Activated T-cell treated with anti-CD3 and anti-CD28 coated beads, Interleukin-2, amount 50 U/mL, for 72 hours (primary cell): ENCODE measurements around the gene RBMS2. TPM values are rescaled to one million over a fixed set of nuclear protein-coding genes. Genes with fewer than 3 reads are reported as not detected.
"Not testable (repeated sequence)": the region's sequence is repeated elsewhere in the genome, so short reads cannot be mapped to it uniquely, and the experiment has no call there.

Source experiments
- ATAC-seq, 2 donors: fragments of 150-1000 bp; cut with Tn5 transposase; replicated peaks in 1 of 2; 2 replicates each; pipeline ENCODE4 v1.10.0; 2021; ENCODE audit warnings: moderate library complexity in 2 of 2, mild to moderate bottlenecking in 1 of 2
- DNase-seq, 2 donors: peaks; one replicate each; pipeline ENCODE4 v3.0.0; 2021 to 2022; ENCODE audit warnings: mixed read lengths in 1 of 2
- H3K27ac Mint-ChIP-seq: one replicate; pipeline ENCODE4 v1.8.0; 2022; ENCODE audit warnings: mild to moderate bottlenecking, moderate library complexity, mixed read lengths
- H3K27me3 Mint-ChIP-seq: one replicate; pipeline ENCODE4 v1.8.0; 2022; ENCODE audit warnings: low read depth, mixed read lengths
- H3K36me3 Mint-ChIP-seq, 2 donors: one replicate each; pipeline ENCODE4 v1.8.0; 2022; ENCODE audit warnings: mixed read lengths in 2 of 2, mild to moderate bottlenecking in 1 of 2; ENCODE audit not compliant: insufficient read depth in 2 of 2
- H3K4me1 Mint-ChIP-seq: one replicate; pipeline ENCODE4 v1.8.0; 2022; ENCODE audit warnings: low read depth, mixed read lengths
- H3K4me3 Mint-ChIP-seq, 2 donors: one replicate each; pipeline ENCODE4 v1.8.0; 2022; ENCODE audit warnings: mild to moderate bottlenecking in 2 of 2, mixed read lengths in 2 of 2, moderate library complexity in 2 of 2
- H3K9me3 Mint-ChIP-seq, 2 donors: one replicate each; pipeline ENCODE4 v1.8.0; 2022; ENCODE audit warnings: mixed read lengths in 2 of 2
- total RNA-seq, 2 donors: library from RNA; stranded (reverse); gene quantifications; one replicate each; pipeline ENCODE4 v1.2.3, GENCODE V29; 2022

RBMS2 gene
- total RNA-seq = 10 to 100 TPM in 1 of 2 donors, 1 to 10 TPM in 1; 7.9 to 12.7 TPM

- no peaks in the 10 kb centered on the region for H3K27me3 Mint-ChIP-seq
- peak within 1 kb of the TSS; percentile 95 to 96 for H3K4me3 Mint-ChIP-seq
- ATAC-seq (peak; percentile 88 to 94), DNase-seq (peak; percentile 34 to 37)
- H3K27ac Mint-ChIP-seq = peak within 1 kb of the TSS; percentile 96
- peaks cover 0 to 1% of the 10 kb centered on the region in 2 donors for H3K36me3 Mint-ChIP-seq
- H3K4me1 Mint-ChIP-seq = peaks cover 33% of the 10 kb centered on the region
- H3K9me3 Mint-ChIP-seq = no peaks in the 10 kb centered on the region
These were observed at the start of gene RBMS2 for GRCh38 chr12:56521590-56522371. Gene RBMS2 (plus strand): TSS chr12:56521820. CDS start chr12:56522024, 204 bp downstream.

GRCh38 chr12:56474389-56474788, 47.2 kb upstream of the RBMS2 start:
- Mint-ChIP-seq H3K4me1 (peaks cover 29% of the 10 kb centered on the region), H3K9me3 (no peaks in the 10 kb centered on the region), H3K4me3 (no peak overlapping the region), H3K27me3 (no peaks in the 10 kb centered on the region), H3K27ac (no peak overlapping the region), H3K36me3 (peaks cover 0 to 7% of the 10 kb centered on the region in 2 donors)
- DNase-seq (no peak), ATAC-seq (no peak)

- DNase-seq (no peak), ATAC-seq (no peak)
- Mint-ChIP-seq H3K4me3 (no peak overlapping the region), H3K9me3 (no peaks in the 10 kb centered on the region), H3K27me3 (no peaks in the 10 kb centered on the region), H3K4me1 (peaks cover 20% of the 10 kb centered on the region), H3K36me3 (peaks cover 0 to 2% of the 10 kb centered on the region in 2 donors), H3K27ac (no peak overlapping the region)
These were observed 45.5 kb upstream of the RBMS2 start for GRCh38 chr12:56476143-56476542.

- peaks cover 11% of the 10 kb centered on the region for H3K4me1 Mint-ChIP-seq
- H3K4me3 Mint-ChIP-seq = no peak overlapping the region
- ATAC-seq (no peak), DNase-seq (no peak)
- peaks cover 0 to 2% of the 10 kb centered on the region in 2 donors for H3K36me3 Mint-ChIP-seq
- no peaks in the 10 kb centered on the region for H3K27me3 Mint-ChIP-seq
- H3K27ac Mint-ChIP-seq = no peak overlapping the region
- H3K9me3 Mint-ChIP-seq = no peaks in the 10 kb centered on the region
These were observed 44.6 kb upstream of the RBMS2 start for GRCh38 chr12:56476972-56477432.

GRCh38 chr12:56477521-56478225, 43.9 kb upstream of the RBMS2 start:
- H3K9me3 Mint-ChIP-seq = no peaks in the 10 kb centered on the region
- peaks cover 10% of the 10 kb centered on the region for H3K4me1 Mint-ChIP-seq
- no peaks in the 10 kb centered on the region for H3K27me3 Mint-ChIP-seq
- no peak overlapping the region for H3K4me3 Mint-ChIP-seq
- H3K27ac Mint-ChIP-seq = no peak overlapping the region
- H3K36me3 Mint-ChIP-seq = peaks cover 0 to 2% of the 10 kb centered on the region in 2 donors
- DNase-seq (no peak), ATAC-seq (no peak)

- ATAC-seq = no peak
- DNase-seq = no peak
- Mint-ChIP-seq H3K27ac (no peak overlapping the region), H3K4me3 (no peak overlapping the region), H3K36me3 (no peaks in the 10 kb centered on the region), H3K27me3 (no peaks in the 10 kb centered on the region), H3K4me1 (peaks cover 5% of the 10 kb centered on the region), H3K9me3 (no peaks in the 10 kb centered on the region)
These were observed 42.0 kb upstream of the RBMS2 start for GRCh38 chr12:56479625-56480024.

- Mint-ChIP-seq H3K27me3 (peaks cover 23% of the 10 kb centered on the region), H3K4me1 (peaks cover 20% of the 10 kb centered on the region), H3K36me3 (peaks cover 2 to 3% of the 10 kb centered on the region in 2 donors), H3K27ac (no peak overlapping the region), H3K4me3 (no peak overlapping the region), H3K9me3 (peaks cover 0 to 3% of the 10 kb centered on the region in 2 donors)
- DNase-seq = no peak
- ATAC-seq = no peak
These were observed 37.1 kb upstream of the RBMS2 start for GRCh38 chr12:56484566-56484965.

- no peak for DNase-seq
- H3K4me3 Mint-ChIP-seq = peak overlapping the region in 1 of 2 donors; percentile 90
- peaks cover 43% of the 10 kb centered on the region for H3K27me3 Mint-ChIP-seq
- peaks cover 15% of the 10 kb centered on the region for H3K4me1 Mint-ChIP-seq
- no peak overlapping the region for H3K27ac Mint-ChIP-seq
- H3K36me3 Mint-ChIP-seq = peaks cover 2 to 3% of the 10 kb centered on the region in 2 donors
- H3K9me3 Mint-ChIP-seq = peaks cover 2 to 3% of the 10 kb centered on the region in 2 donors
- no peak for ATAC-seq
These were observed 34.9 kb upstream of the RBMS2 start for GRCh38 chr12:56486694-56487093.

- peak; percentile 38 to 40 for DNase-seq
- Mint-ChIP-seq H3K4me3 (peak overlapping the region; percentile 90), H3K4me1 (peaks cover 15% of the 10 kb centered on the region), H3K36me3 (peaks cover 2 to 3% of the 10 kb centered on the region in 2 donors), H3K27ac (no peak overlapping the region), H3K27me3 (peaks cover 46% of the 10 kb centered on the region), H3K9me3 (peaks cover 2 to 3% of the 10 kb centered on the region in 2 donors)
- ATAC-seq = peak; percentile 48 to 53
These were observed 34.1 kb upstream of the RBMS2 start for GRCh38 chr12:56487448-56488040.

GRCh38 chr12:56488041-56488955, 33.3 kb upstream of the RBMS2 start, which contains the start of gene GLS2:
Gene GLS2 (minus strand): TSS chr12:56488161. CDS start chr12:56488118, 43 bp downstream.
- Mint-ChIP-seq H3K36me3 (peaks cover 2 to 3% of the 10 kb centered on the region in 2 donors), H3K27me3 (peaks cover 46% of the 10 kb centered on the region), H3K9me3 (peaks cover 2 to 3% of the 10 kb centered on the region in 2 donors), H3K4me3 (peak within 1 kb of the TSS; percentile 90), H3K27ac (no peak within 1 kb of the TSS), H3K4me1 (peaks cover 15% of the 10 kb centered on the region)
- DNase-seq = peak; percentile 77 to 79
- ATAC-seq = peak; percentile 94 to 96

- H3K36me3 Mint-ChIP-seq = peaks cover 2 to 3% of the 10 kb centered on the region in 2 donors
- no peak overlapping the region for H3K27ac Mint-ChIP-seq
- no peak overlapping the region for H3K4me3 Mint-ChIP-seq
- H3K9me3 Mint-ChIP-seq = peaks cover 2 to 3% of the 10 kb centered on the region in 2 donors
- DNase-seq = no peak
- ATAC-seq = no peak
- peaks cover 15% of the 10 kb centered on the region for H3K4me1 Mint-ChIP-seq
- H3K27me3 Mint-ChIP-seq = peaks cover 46% of the 10 kb centered on the region
These were observed 31.3 kb upstream of the RBMS2 start for GRCh38 chr12:56490360-56490759.

GRCh38 chr12:56493409-56494105, 28.1 kb upstream of the RBMS2 start:
- H3K9me3 Mint-ChIP-seq, ATAC-seq, DNase-seq, H3K27ac Mint-ChIP-seq, H3K4me3 Mint-ChIP-seq, H3K4me1 Mint-ChIP-seq, H3K36me3 Mint-ChIP-seq: not testable (repeated sequence)
- H3K27me3 Mint-ChIP-seq = peaks cover 40% of the 10 kb centered on the region
